Neural cell (in vitro differentiated cells): Measurements from ENCODE around the gene C19orf73. TPM values are rescaled to one million over a fixed set of nuclear protein-coding genes. Genes with fewer than 3 reads are reported as not detected.

Experiments used
- H2AFZ ChIP-seq: fragments of 200-600, 300-800 bp; sonication (generic), shearing (Covaris generic); 2 replicates; pipeline ENCODE4 v1.6.0; 2014; ENCODE audit warnings: low read depth, mild to moderate bottlenecking, antibody characterized with exemption, low read length, moderate library complexity
- H3F3A ChIP-seq: fragments of 200-600 bp; shearing (Covaris generic); 2 replicates; pipeline ENCODE4 v1.6.1; 2016; ENCODE audit warnings: mild to moderate bottlenecking, moderate library complexity, mixed read lengths, antibody characterized with exemption, low read length; ENCODE audit not compliant: insufficient read depth, poor library complexity, severe bottlenecking
- H3K27ac ChIP-seq: fragments of 200-600, 300-800 bp; sonication (generic), shearing (Covaris generic); 2 replicates; pipeline ENCODE4 v1.5.1; 2014; ENCODE audit warnings: mild to moderate bottlenecking, low read length, moderate library complexity
- H3K27me3 ChIP-seq: fragments of 300-800, 200-600 bp; sonication (generic), shearing (Covaris generic); 2 replicates; pipeline ENCODE4 v1.6.0; 2014; ENCODE audit warnings: mild to moderate bottlenecking, low read depth, low read length, moderate library complexity; ENCODE audit not compliant: insufficient read depth
- H3K36me3 ChIP-seq: fragments of 300-800, 200-600 bp; sonication (generic), shearing (Covaris generic); 2 replicates; pipeline ENCODE4 v1.5.1; 2014; ENCODE audit warnings: mild to moderate bottlenecking, antibody characterized with exemption, low read length, moderate library complexity; ENCODE audit not compliant: insufficient read depth
- H3K4me2 ChIP-seq: fragments of 300-800, 200-600 bp; sonication (generic), shearing (Covaris generic); 2 replicates; pipeline ENCODE4 v1.6.0; 2014; ENCODE audit warnings: mild to moderate bottlenecking, low read length
- H3K4me3 ChIP-seq: fragments of 300-800, 200-600 bp; sonication (generic), shearing (Covaris generic); 2 replicates; pipeline ENCODE4 v1.5.1; 2014; ENCODE audit warnings: mild to moderate bottlenecking, low read length, moderate library complexity
- H3K79me2 ChIP-seq: fragments of 200-600 bp; shearing (Covaris generic); replicated peaks from 2 replicates; pipeline ENCODE4 v1.6.0; 2014; ENCODE audit warnings: mild to moderate bottlenecking, low read length, moderate library complexity; ENCODE audit not compliant: insufficient read depth
- H3K9ac ChIP-seq: fragments of 300-800, 200-600 bp; sonication (generic), shearing (Covaris generic); 2 replicates; pipeline ENCODE4 v1.6.1; 2016; ENCODE audit warnings: mild to moderate bottlenecking, low read length, mixed read lengths
- H3K9me2 ChIP-seq: fragments of 200-600 bp; shearing (Covaris generic); 2 replicates; pipeline ENCODE4 v1.6.1; 2016; ENCODE audit warnings: mild to moderate bottlenecking, low read length, mixed read lengths; ENCODE audit not compliant: insufficient read depth
- H3K9me3 ChIP-seq: fragments of 200-600, 300-800 bp; sonication (generic), shearing (Covaris generic); 2 replicates; pipeline ENCODE4 v1.6.1; 2016; ENCODE audit warnings: mild to moderate bottlenecking, mixed run types, low read length, moderate library complexity, mixed read lengths
- H4K20me1 ChIP-seq: fragments of 200-600 bp; shearing (Covaris generic); 2 replicates; pipeline ENCODE4 v1.6.1; 2016; ENCODE audit warnings: mild to moderate bottlenecking, mixed run types; ENCODE audit not compliant: insufficient read depth
- CTCF ChIP-seq: fragments of 450-650 bp; IDR thresholded peaks from 2 replicates; pipeline ENCODE4 v1.5.1; 2014; ENCODE audit warnings: antibody characterized with exemption, mild to moderate bottlenecking, moderate library complexity; ENCODE audit not compliant: poor library complexity, severe bottlenecking
- EP300 ChIP-seq: fragments of 450-650 bp; conservative IDR thresholded peaks from 2 replicates; pipeline ENCODE4 v1.6.1; 2014; ENCODE audit warnings: antibody characterized with exemption, mild to moderate bottlenecking, moderate library complexity; ENCODE audit not compliant: poor library complexity, severe bottlenecking
- EZH2 ChIP-seq: fragments of 200-600, 300-800 bp; shearing (Covaris generic), sonication (generic); IDR thresholded peaks from 2 replicates; pipeline ENCODE4 v1.6.1; 2014; ENCODE audit warnings: antibody characterized with exemption, low read length, borderline replicate concordance, mild to moderate bottlenecking; ENCODE audit not compliant: insufficient read depth, poor library complexity, severe bottlenecking
- MXI1 ChIP-seq: fragments of 450-650 bp; conservative IDR thresholded peaks from 2 replicates; pipeline ENCODE4 v1.6.1; 2014; ENCODE audit warnings: antibody characterized with exemption, mild to moderate bottlenecking; ENCODE audit not compliant: poor library complexity, severe bottlenecking
- POLR2AphosphoS5 ChIP-seq: IDR thresholded peaks from 2 replicates; pipeline ENCODE4 v1.6.1; 2012
- RAD21 ChIP-seq: fragments of 450-650 bp; conservative IDR thresholded peaks from 2 replicates; pipeline ENCODE4 v1.6.1; 2014; ENCODE audit warnings: antibody characterized with exemption, mild to moderate bottlenecking, moderate library complexity
- REST ChIP-seq: IDR thresholded peaks from 2 replicates; pipeline ENCODE4 v1.6.1; 2012; ENCODE audit warnings: borderline replicate concordance
- SMC3 ChIP-seq: fragments of 450-650 bp; conservative IDR thresholded peaks from 2 replicates; pipeline ENCODE4 v1.6.1; 2014; ENCODE audit warnings: antibody characterized with exemption, mild to moderate bottlenecking, moderate library complexity; ENCODE audit not compliant: poor library complexity
- TAF1 ChIP-seq: IDR thresholded peaks from 2 replicates; pipeline ENCODE4 v1.6.1; 2012; ENCODE audit warnings: low read depth
- polyA plus RNA-seq: library from polyadenylated mRNA; depleted of rRNA; stranded (reverse); fragments of >200 nt; gene quantifications from 2 replicates; pipeline ENCODE4 v1.2.3, GENCODE V29; 2014
- small RNA-seq, 3 experiments: library from RNA; depleted of rRNA; stranded (forward); fragments of <200 nt; gene quantifications; one replicate each; pipeline ENCODE3, GENCODE V24; 2012

C19orf73 gene
- polyA plus RNA-seq, 1 donor from 2014 or later, result 8.4 TPM

- H3K9me2 ChIP-seq, result no peaks in the 10 kb centered on the region
- no peak overlapping the region for H3K27ac ChIP-seq
- H3K4me3 ChIP-seq, result no peak overlapping the region
- H4K20me1 ChIP-seq, result no peaks in the 10 kb centered on the region
- H3K36me3 ChIP-seq, result no peaks in the 10 kb centered on the region
- no peak overlapping the region for H2AFZ ChIP-seq
- TF ChIP-seq CTCF (no peak), RAD21 (no peak), POLR2AphosphoS5 (no peak), MXI1 (no peak), EP300 (no peak), SMC3 (no peak), REST (no peak), TAF1 (no peak), EZH2 (no peak)
- no peak overlapping the region for H3K4me2 ChIP-seq
- H3K79me2 ChIP-seq, result no peaks in the 10 kb centered on the region
- H3K9ac ChIP-seq, result no peak overlapping the region
- H3K9me3 ChIP-seq, result no peaks in the 10 kb centered on the region
- H3K27me3 ChIP-seq, result peaks cover 60% of the 10 kb centered on the region
- no peaks in the 10 kb centered on the region for H3F3A ChIP-seq
Observed at GRCh38 chr19:49070416-49070815, 48.5 kb downstream of the C19orf73 start.

DNA sequence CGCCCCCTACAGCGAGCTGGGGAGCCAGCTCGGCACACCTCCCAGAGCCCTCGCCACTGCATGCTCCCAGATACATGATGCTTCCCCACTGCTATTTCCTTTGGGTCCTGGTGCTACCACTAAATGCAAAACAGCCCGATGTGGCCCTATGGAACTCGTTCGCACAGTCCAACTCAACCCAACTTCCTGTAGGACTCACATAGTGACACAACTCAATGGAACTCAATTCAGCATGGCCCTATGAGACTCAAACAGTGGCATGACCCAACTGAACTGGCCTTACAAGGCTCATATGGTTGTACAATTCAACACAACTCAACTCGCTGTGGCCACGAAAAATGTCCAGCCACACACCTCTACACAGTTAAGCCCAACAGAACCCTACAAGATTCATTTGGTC lies 49.9 kb downstream of the C19orf73 start:
- Histone ChIP-seq H3K9me2 (no peaks in the 10 kb centered on the region), H3K79me2 (no peaks in the 10 kb centered on the region), H3K27me3 (peaks cover 60% of the 10 kb centered on the region), H3K36me3 (no peaks in the 10 kb centered on the region), H3K27ac (no peak overlapping the region), H3F3A (no peaks in the 10 kb centered on the region), H2AFZ (no peak overlapping the region), H3K9me3 (no peaks in the 10 kb centered on the region), H4K20me1 (no peaks in the 10 kb centered on the region), H3K9ac (no peak overlapping the region), H3K4me2 (no peak overlapping the region), H3K4me3 (no peak overlapping the region)
- no peak for TF ChIP-seq REST
- TF ChIP-seq RAD21, result no peak
- no peak for TF ChIP-seq EP300

Small RNAs within 50 kb of the gene (small RNA-seq; reads per million reads assigned to genes)
- gene RN7SL708P, result 0 to 0.59 (median 0) reads per million in 3 experiments

Other genes starting within 250 kb of the C19orf73 start
- 73.3 and 73.6 TPM in 2 replicates for gene PPP1R15A, start 246.7 kb downstream of the C19orf73 start, polyA plus RNA-seq
- gene TULP2, start 220.4 kb downstream of the C19orf73 start, polyA plus RNA-seq, result not detected in 2 replicates
- gene NUCB1, start 218.8 kb downstream of the C19orf73 start, polyA plus RNA-seq, result 80.0 and 83.7 TPM in 2 replicates
- gene DHDH, start 185.4 kb downstream of the C19orf73 start, polyA plus RNA-seq, result 1.4 and 4.8 TPM in 2 replicates
- 71.9 and 90.3 TPM in 2 replicates for gene BAX, start 164.3 kb downstream of the C19orf73 start, polyA plus RNA-seq
- 886 and 909 TPM in 2 replicates for gene FTL, start 153.8 kb downstream of the C19orf73 start, polyA plus RNA-seq
- gene GYS1, start 125.8 kb downstream of the C19orf73 start, polyA plus RNA-seq, result 12.9 and 25.7 TPM in 2 replicates
- gene RUVBL2, start 125.3 kb downstream of the C19orf73 start, polyA plus RNA-seq, result 172 and 184 TPM in 2 replicates
- gene LHB, start 102.1 kb downstream of the C19orf73 start, polyA plus RNA-seq, result not detected in 2 replicates
- gene CGB3, start 94.8 kb downstream of the C19orf73 start, polyA plus RNA-seq, result not detected in 2 replicates
- gene CGB2, start 87.3 kb downstream of the C19orf73 start, polyA plus RNA-seq, result not detected in 2 replicates
- gene CGB1, start 82.2 kb downstream of the C19orf73 start, polyA plus RNA-seq, result not detected in 2 replicates
- gene CGB5, start 75.3 kb downstream of the C19orf73 start, polyA plus RNA-seq, result not detected in 2 replicates
- gene CGB8, start 70.0 kb downstream of the C19orf73 start, polyA plus RNA-seq, result not detected in 2 replicates
- gene CGB7, start 61.4 kb downstream of the C19orf73 start, polyA plus RNA-seq, result not detected in 2 replicates
- gene NTF4, start 54.3 kb downstream of the C19orf73 start, polyA plus RNA-seq, result not detected in 2 replicates
- gene KCNA7, start 46.4 kb downstream of the C19orf73 start, polyA plus RNA-seq, result not detected in 2 replicates
- 721 and 833 TPM in 2 replicates for gene SNRNP70, start 33.7 kb downstream of the C19orf73 start, polyA plus RNA-seq
- gene LIN7B, start 4.8 kb downstream of the C19orf73 start, polyA plus RNA-seq, result 88.7 and 99.0 TPM in 2 replicates
- gene PPFIA3, start 401 bp upstream of the C19orf73 start, polyA plus RNA-seq, result 73.0 and 80.7 TPM in 2 replicates
- gene HRC, start 36.3 kb upstream of the C19orf73 start, polyA plus RNA-seq, result 1.0 TPM in 1 of 2 replicates, not detected in the other
- gene TRPM4, start 38.6 kb upstream of the C19orf73 start, polyA plus RNA-seq, result 40.0 and 42.5 TPM in 2 replicates
- not detected in 2 replicates for gene SLC6A16, start 206.0 kb upstream of the C19orf73 start, polyA plus RNA-seq
- not detected in 2 replicates for gene CD37, start 216.3 kb upstream of the C19orf73 start, polyA plus RNA-seq
- 1.0 and 1.3 TPM in 2 replicates for gene TEAD2, start 243.3 kb upstream of the C19orf73 start, polyA plus RNA-seq
- gene DKKL1, start 244.7 kb upstream of the C19orf73 start, polyA plus RNA-seq, result 2.8 TPM in 1 of 2 replicates, not detected in the other